ENCODE measurements around the gene USP6NL.

Gene USP6NL

GRCh38 chr10:11551104-11551503, 60.3 kb downstream of the USP6NL start:
- H3K4me3 ChIP-seq (ENCODE audit: low read depth, low read length), result no peak overlapping the region
- TF ChIP-seq CTCF (IDR thresholded peaks at IDR 0.05; ENCODE audit: low read depth, low read length, missing control alignments), result no peak
- DNase-seq (ENCODE audit: low read depth), result no peak
- in situ Hi-C loops (cut with HindIII; ENCODE audit: low sequenced_read_pairs), result no loop called here

- DNase-seq (ENCODE audit: low read depth), result no peak
- no peak overlapping the region for H3K4me3 ChIP-seq (ENCODE audit: low read depth, low read length)
- in situ Hi-C loops (cut with HindIII; ENCODE audit: low sequenced_read_pairs), result no loop called here
- TF ChIP-seq CTCF (IDR thresholded peaks at IDR 0.05; ENCODE audit: low read depth, low read length, missing control alignments), result no peak
Observed at GRCh38 chr10:11548768-11549099, 62.7 kb downstream of the USP6NL start.

- no peak for TF ChIP-seq CTCF (IDR thresholded peaks at IDR 0.05; ENCODE audit: low read depth, low read length, missing control alignments)
- DNase-seq (ENCODE audit: low read depth), result no peak
- no peak overlapping the region for H3K4me3 ChIP-seq (ENCODE audit: low read depth, low read length)
- in situ Hi-C loops (cut with HindIII; ENCODE audit: low sequenced_read_pairs), result no loop called here
Observed at GRCh38 chr10:11548065-11548767, 63.2 kb downstream of the USP6NL start.

GRCh38 chr10:11546581-11546980, 64.9 kb downstream of the USP6NL start:
- peak; percentile 57 for DNase-seq (ENCODE audit: low read depth)
- H3K4me3 ChIP-seq (ENCODE audit: low read depth, low read length), result no peak overlapping the region
- in situ Hi-C loops (cut with HindIII; ENCODE audit: low sequenced_read_pairs), result no loop called here
- TF ChIP-seq CTCF (IDR thresholded peaks at IDR 0.05; ENCODE audit: low read depth, low read length, missing control alignments), result no peak

- no peak for TF ChIP-seq CTCF (IDR thresholded peaks at IDR 0.05; ENCODE audit: low read depth, low read length, missing control alignments)
- DNase-seq (ENCODE audit: low read depth), result no peak
- H3K4me3 ChIP-seq (ENCODE audit: low read depth, low read length), result no peak overlapping the region
- in situ Hi-C loops (cut with HindIII; ENCODE audit: low sequenced_read_pairs), result no loop called here
Observed at GRCh38 chr10:11541296-11541695, 70.2 kb downstream of the USP6NL start.

GRCh38 chr10:11539191-11539868, 72.1 kb downstream of the USP6NL start:
- TF ChIP-seq CTCF (IDR thresholded peaks at IDR 0.05; ENCODE audit: low read depth, low read length, missing control alignments), result no peak
- no peak overlapping the region for H3K4me3 ChIP-seq (ENCODE audit: low read depth, low read length)
- in situ Hi-C loops (cut with HindIII; ENCODE audit: low sequenced_read_pairs), result no loop called here
- no peak for DNase-seq (ENCODE audit: low read depth)

Data from astrocyte of the cerebellum (primary cell).